GM18951 (cell line): ENCODE measurements around the gene MGAT5.

Source experiments
- POLR2A ChIP-seq: IDR thresholded peaks from 4 replicates; pipeline ENCODE4 v1.6.1; 2011; ENCODE audit warnings: mild to moderate bottlenecking; ENCODE audit not compliant: insufficient read length, insufficient read depth; ENCODE audit errors: extremely low read depth
- in situ Hi-C: fragments of 300-500 bp; cut with MboI; formaldehyde crosslinking; loops from one replicate; pipeline ENCODE4 v1.12.0; 2022; ENCODE audit warnings: low sequenced_read_pairs, mixed read lengths, inconsistent platforms; ENCODE audit not compliant: unreplicated experiment

The MGAT5 gene

DNA sequence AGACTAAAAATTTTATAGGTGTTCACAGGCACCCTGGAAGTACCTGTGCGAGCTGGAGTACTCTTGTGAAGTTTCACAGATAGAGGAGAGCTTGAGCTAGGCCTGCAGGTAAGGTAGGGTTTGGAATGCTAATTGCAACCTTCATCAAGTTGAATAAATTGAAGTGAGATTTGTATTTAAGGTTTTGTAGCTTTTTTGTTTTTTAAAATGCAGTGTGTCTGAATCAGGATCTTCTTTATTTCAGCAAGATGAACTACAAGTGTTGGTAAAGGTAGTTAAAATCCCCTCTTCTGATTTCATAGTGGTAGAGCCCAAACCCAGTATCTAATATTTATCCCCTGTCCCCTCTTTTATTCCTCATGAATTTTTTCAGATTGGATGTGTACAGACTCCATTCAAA is 45.5 kb downstream of the MGAT5 start:
- TF ChIP-seq POLR2A, result no peak
- in situ Hi-C loops, result no loop called here

DNA sequence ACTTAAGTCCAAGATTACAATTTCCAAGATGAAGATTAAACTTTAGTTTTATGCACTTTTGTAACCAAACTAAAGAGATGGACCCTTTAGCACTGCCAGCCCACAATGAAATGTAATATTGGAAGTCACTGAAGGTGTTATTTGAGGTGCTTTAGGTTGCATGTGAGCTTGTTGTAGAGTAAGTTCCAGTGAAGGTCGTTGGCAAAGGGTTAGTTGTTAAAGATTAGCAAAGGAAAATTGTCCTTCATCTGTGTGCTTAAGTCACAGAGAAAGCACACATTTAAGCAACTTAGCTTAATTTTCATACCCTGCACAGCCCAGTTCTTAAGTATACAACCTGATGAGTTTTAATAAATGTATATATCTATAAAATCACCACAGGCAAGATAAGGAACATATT is 46.7 kb downstream of the MGAT5 start:
- TF ChIP-seq POLR2A, result no peak
- in situ Hi-C loops, result no loop called here

DNA sequence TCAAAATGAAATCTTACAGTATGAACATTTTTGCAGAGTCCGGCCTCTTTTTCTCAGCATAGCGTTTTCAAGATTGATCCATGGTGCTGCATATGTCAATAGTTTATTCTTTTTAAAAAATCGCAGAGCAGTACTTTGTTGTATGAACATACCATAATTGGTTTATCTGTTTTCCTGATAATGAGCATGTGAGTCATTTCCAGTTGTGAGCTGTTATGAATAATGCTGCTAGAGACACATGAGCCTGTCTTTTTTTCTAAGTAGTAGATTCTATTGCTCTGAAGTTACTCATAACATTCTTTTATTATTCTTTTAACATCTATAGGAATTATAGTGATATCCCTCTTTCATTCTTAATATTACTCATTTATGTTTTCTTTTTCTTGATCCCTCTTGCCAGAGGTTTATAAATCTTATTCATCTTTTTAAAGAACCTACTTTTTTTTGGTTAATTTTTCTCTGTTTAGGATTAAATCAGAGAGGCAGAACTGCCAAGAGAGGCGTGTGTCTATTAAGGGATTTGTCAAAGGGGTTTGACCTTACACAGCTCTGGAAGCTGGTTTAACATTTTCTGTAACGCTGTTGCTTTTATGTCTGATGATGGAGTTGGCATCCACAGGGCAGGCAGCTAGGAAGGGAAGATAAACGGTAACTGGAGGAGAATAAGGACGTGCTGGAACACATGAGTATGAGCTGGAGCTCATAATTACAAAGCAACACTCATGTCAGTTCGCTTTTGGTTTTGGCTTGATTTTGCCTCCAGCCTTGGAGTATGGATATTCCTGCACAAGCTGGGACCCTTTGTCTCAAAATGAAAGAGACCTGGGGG is 47.4 kb downstream of the MGAT5 start:
- in situ Hi-C loops, result no loop called here
- no peak for TF ChIP-seq POLR2A

DNA sequence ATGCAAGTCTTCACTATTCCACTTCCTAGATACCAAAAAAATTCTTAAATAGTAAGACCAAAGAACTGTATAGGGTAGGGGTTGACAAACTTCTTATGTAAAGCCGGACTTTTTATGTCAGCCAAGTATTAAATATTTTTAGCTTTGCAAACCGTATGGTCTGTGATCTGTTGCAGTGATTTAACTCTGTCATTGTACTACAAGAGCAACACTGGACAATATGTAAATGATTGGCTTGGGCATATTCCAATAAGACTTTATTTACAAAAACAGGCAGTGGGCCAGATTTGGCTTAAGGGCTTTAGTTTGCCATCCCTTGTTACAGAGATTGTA is 48.0 kb downstream of the MGAT5 start:
- TF ChIP-seq POLR2A, result no peak
- in situ Hi-C loops, result no loop called here

DNA sequence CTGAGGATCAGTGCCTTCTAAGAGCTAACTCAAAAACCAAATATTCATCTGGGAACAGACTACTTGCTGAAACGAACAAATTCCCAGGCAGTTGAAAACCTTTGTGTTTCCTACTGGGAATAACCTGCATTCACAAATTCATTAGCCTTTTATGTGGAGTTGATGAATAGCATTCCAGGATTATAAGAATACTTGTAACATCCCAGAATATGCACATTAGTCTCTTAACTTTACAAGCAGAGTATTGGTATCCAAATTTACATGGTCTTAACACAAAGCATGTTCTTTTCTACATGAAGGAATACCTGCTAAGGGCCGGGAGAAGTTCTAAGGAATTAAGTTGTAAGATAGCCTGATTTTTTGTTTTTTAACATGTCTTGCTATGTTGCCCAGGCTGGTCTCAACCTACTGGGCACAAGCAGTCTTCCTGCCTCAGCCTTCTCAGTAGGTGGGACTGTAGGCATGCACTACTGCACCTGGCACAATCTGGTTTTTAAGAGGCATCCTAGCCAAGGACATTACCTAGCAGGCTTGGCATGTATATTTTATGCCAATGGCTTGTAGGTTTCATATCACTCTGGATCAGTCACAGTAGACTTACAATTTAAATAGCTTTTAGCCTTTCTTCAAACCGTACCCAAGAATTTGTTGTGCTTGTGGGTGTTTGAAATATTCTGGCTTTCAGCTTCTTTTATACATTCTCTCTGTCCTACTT is 50.7 kb downstream of the MGAT5 start:
- in situ Hi-C loops, result no loop called here
- TF ChIP-seq POLR2A, result no peak

DNA sequence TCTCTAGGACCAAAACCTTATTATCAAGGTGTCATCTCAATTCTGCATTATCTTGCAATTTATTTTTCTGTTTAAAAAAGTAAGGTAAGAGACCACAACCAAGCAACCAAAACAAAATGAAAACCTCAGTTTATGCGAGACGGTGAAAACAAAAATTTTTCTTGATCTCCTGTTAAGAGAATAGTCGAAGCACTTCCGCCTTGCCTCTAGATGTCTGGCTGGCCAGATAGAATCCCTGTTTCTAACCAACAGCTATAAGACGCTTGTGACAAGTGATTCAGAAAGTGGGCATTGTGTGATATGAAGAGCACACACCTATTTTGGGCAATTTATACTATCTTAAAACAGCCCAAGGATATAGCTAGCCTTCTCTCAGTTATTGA is 51.2 kb downstream of the MGAT5 start:
- in situ Hi-C loops, result no loop called here
- TF ChIP-seq POLR2A, result no peak

DNA sequence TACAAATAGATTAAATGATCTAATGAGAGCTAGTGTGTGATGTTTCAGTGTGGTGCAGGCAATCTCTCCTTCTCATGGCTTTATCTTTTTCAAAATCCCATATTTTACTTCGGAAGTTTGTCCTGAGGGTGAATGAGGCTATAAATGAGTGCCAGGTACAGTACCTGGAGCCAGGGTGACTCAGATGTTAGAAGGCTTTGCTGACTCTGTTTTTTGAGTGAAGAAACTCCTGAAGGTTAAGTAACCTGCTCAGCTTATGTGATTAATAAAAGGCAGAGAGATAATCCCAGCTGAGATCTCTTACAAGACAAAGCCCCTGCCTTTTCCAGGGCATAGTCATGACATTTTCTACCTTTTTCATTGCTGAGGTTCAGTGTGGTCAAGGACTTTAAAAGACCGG is 52.6 kb downstream of the MGAT5 start:
- no peak for TF ChIP-seq POLR2A
- in situ Hi-C loops, result no loop called here

DNA sequence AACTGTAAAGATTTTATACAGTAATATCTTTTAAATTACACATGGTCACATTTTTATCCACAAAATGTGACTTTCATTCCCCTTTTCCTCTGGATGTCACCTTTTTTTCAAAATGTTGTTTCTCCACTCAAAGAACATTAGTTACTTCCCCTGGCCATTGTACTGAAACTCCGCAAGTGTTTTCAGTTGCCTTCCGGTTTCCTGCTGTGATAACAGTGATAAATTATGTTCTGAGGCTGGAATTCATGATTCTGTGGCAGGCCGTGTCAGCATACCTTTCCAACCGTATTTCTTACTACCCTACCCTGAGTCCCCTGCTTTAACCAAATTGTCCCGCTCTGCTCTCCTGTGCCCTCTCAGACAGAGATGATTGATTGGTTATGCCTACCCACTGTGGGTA is 53.5 kb downstream of the MGAT5 start:
- TF ChIP-seq POLR2A, result no peak
- in situ Hi-C loops, result no loop called here

DNA sequence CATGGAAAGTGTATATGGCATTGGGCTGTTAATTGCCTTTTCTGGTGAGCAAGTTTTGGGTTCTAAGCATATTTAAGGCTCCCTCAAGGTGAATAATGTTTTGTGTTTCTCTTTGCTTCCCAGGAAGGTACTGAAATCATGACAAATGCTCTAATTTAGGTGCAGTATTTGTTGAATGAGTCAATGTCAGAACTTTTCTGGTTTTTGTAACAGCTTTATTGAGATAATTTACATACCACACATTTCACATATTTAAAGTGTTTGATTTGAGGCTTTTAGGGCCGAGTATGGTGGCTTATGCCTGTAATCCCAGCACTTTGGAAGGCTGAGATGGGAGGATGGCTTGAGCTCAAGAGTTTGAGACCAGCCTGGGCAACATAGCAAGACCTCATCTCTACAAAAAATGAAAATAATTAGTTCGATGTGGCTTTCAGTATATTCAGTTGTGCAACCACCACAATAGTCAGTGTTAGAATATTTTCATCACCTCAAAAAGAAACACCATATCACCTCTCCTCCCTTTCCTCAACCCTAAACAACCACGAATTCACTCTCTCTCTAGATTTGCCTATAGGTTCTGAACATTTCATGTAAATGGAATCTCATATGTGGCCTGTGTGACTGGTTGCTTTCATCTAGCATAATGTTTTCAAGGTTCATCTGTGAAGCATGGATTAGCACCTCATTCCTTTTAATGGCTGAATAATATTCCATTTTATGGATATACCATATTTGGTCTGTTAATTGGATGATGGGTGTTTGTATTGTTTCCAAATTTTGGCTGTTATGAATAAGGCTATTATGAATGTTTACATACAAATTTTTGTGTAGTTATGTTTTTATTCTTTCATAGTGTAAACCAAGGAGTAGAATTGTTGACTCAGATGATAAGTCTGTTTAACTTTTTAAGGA is 54.9 kb downstream of the MGAT5 start:
- in situ Hi-C loops, result no loop called here
- no peak for TF ChIP-seq POLR2A

DNA sequence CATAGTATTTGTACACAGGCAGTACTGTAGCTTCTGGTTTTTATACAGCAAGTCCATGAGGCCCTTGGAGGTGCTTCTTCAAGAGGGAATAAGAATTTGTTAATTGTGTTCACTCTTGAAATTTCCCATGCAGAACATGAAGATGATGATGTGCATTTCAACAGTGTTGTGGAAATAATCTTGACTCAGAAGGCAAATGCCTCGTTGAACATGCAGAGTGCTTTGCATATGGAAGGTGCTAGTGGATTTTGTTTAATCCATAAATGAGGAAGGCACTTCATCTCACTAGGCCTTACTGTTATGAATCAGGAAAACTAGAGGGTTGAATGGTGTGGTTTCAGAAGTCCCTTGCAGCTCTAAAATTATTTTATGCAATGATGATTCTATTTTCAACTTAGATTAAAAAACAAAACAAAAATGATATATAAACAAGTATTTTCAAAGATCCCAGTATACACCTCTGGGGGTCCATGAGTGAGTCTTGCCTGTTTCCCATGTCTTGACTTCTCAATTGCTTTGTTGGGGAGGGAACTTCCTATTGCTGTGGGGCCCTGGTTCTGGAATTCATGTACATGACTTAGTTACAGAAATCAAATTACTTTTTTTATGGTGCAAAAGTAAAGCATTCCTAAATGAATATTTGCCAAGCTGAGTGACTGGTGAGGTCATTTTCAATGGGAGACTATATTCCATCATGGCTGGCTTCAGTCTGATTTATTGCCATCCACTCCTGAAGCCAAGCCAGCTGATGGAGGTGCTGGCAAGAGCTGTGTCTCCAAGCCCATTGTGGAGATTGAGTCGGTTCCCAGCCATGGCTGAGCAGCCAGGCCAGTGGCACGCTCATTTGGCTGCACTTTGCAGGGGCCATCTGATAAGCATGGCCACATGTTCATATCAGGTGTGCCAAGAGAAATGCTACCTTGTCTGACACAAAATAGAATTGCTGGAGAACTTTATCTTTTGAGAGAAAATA is 56.5 kb downstream of the MGAT5 start:
- in situ Hi-C loops, result no loop called here

DNA sequence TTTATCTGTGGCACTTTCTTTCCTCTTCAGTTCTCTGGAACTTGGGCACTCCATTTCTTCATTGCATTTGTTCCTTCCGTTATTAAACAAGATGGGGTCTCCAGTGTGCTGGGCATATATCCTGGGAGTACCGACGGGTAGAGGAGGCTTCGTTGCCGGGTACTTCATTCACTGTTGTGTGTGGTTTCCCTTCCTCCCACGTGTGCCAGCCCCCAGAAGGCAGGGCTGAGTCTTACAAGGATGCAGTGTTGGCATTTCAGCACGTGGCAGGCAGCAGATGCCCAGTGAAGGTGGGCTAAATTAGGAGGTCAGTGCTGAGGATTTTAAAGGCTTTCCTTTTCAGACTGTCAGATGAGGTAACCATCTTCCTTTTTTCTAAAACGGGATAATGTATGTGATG is 58.6 kb downstream of the MGAT5 start:
- in situ Hi-C loops, result no loop called here
- no peak for TF ChIP-seq POLR2A

More for the DNA sequence above, 56.5 kb downstream of the MGAT5 start:
- TF ChIP-seq POLR2A, result no peak

DNA sequence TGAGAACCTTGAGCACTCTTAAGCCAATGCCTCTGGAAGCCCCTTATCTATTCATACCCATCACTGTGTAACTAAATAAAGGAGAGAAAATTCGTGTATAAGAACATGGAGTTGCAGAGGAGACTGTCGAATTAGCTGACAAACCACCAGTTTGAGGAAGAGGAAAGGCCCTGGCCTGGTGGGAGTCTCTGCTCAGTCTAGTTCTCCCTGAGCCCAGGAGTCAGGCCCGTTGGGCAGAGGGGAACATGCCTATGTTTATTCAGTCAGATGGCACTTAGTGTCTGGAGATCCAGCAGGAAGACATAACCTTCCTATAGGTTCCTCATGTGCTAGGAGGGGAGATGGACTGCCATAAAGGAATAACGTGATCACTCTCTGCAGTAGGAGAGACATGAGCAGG is 60.3 kb downstream of the MGAT5 start:
- in situ Hi-C loops, result no loop called here
- TF ChIP-seq POLR2A, result no peak

DNA sequence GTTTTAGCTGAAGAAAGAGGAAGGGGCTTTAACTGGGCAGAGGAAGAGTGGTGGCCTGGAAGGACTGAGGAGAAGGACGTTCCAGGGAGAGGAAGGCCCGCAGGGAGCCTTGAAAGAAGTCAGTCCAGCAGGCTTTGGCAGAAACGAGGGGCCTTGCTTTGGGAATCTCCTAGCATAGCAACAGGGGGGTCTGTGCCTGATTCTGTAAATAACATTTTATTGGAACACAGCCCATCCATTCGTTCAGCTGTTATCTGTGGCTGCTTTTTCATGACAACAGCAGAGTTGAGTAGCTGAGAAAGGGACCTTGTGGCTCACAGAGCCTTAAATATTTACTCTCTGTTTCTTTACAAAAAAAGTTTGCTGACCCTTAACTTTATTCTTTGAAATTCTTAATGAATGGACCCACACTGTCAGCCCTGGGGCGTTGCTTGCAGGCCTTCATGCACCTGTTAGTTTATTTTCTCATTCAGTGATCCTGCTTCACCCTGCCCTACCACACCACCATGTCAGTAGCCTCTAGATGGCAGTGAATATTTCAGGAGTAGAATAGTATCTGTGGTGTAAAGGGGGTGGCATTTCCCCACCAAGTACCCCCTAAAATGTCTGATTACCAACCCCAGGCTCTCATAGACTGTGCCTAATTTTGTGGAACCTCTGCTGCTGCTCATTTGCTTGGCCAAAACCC is 61.0 kb downstream of the MGAT5 start:
- in situ Hi-C loops, result no loop called here
- TF ChIP-seq POLR2A, result no peak
